GM18907 (cell line): ENCODE measurements around the gene TMEM60.
A peak's percentile ranks its signal among the peaks of the same experiment; 100 is the strongest.

Experiments
- ATAC-seq: cut with Tn5 transposase; IDR thresholded peaks from one replicate; pipeline ENCODE4 v1.9.1; 2021; ENCODE audit warnings: mild to moderate bottlenecking, moderate library complexity; ENCODE audit not compliant: unreplicated experiment

Gene TMEM60

GRCh38 chr7:77782383-77782782 is 15.9 kb downstream of the TMEM60 start:
- ATAC-seq = no peak

GRCh38 chr7:77778535-77778934 is 19.7 kb downstream of the TMEM60 start:
- ATAC-seq = no peak

GRCh38 chr7:77771901-77772300 is 26.3 kb downstream of the TMEM60 start:
- ATAC-seq = no peak

- ATAC-seq = no peak
Observed at GRCh38 chr7:77770316-77770715, 27.9 kb downstream of the TMEM60 start.

GRCh38 chr7:77766801-77767605 is 31.2 kb downstream of the TMEM60 start:
- ATAC-seq = no peak

GRCh38 chr7:77765906-77766800 is 32.1 kb downstream of the TMEM60 start:
- ATAC-seq = no peak

- no peak for ATAC-seq
Observed at GRCh38 chr7:77765481-77765880, 32.8 kb downstream of the TMEM60 start.

- no peak for ATAC-seq
Observed at GRCh38 chr7:77760809-77761453, 37.3 kb downstream of the TMEM60 start.

- ATAC-seq = peak; percentile 42
Observed at GRCh38 chr7:77759294-77759889, 38.8 kb downstream of the TMEM60 start.

GRCh38 chr7:77757589-77757988 is 40.6 kb downstream of the TMEM60 start:
- ATAC-seq = peak; percentile 91

- no peak for ATAC-seq
Observed at GRCh38 chr7:77753173-77753572, 45.1 kb downstream of the TMEM60 start.

- no peak for ATAC-seq
Observed at GRCh38 chr7:77752016-77752415, 46.2 kb downstream of the TMEM60 start.

GRCh38 chr7:77747718-77748117 is 50.5 kb downstream of the TMEM60 start:
- ATAC-seq = no peak

GRCh38 chr7:77747178-77747577 is 51.1 kb downstream of the TMEM60 start:
- ATAC-seq = no peak

GRCh38 chr7:77746824-77747165 is 51.4 kb downstream of the TMEM60 start:
- no peak for ATAC-seq

- no peak for ATAC-seq
Observed at GRCh38 chr7:77746164-77746823, 51.9 kb downstream of the TMEM60 start.

GRCh38 chr7:77745746-77746145 is 52.5 kb downstream of the TMEM60 start:
- no peak for ATAC-seq
